HEK293T (cell line): Measurements from ENCODE around the gene HMX1.

Experiments
- CTCF ChIA-PET: fragments of 350-600 bp; formaldehyde crosslinking; extraction: SDS; loops from one replicate; lab custom pipeline; 2021; ENCODE audit warnings: antibody characterized with exemption, inconsistent platforms; lab: Yijun Ruan, JAX
- POLR2A ChIA-PET: fragments of 350-600 bp; formaldehyde crosslinking; extraction: SDS; loops from one replicate; lab custom pipeline; 2020; ENCODE audit warnings: antibody characterized with exemption, inconsistent platforms; lab: Yijun Ruan, JAX
- DNase-seq: peaks from one replicate; pipeline ENCODE4 v3.0.0; 2012; ENCODE audit warnings: mixed read lengths; ENCODE audit errors: extremely low spot score
- ARNT ChIP-seq: fragments of 450-650 bp; IDR thresholded peaks from 2 replicates; pipeline ENCODE4 v1.6.1; 2017; ENCODE audit warnings: mild to moderate bottlenecking
- BHLHE40 ChIP-seq: fragments of 450-650 bp; IDR thresholded peaks from 2 replicates; pipeline ENCODE4 v1.6.1; 2016; ENCODE audit warnings: mild to moderate bottlenecking, moderate library complexity, borderline replicate concordance
- CTBP1 ChIP-seq: fragments of 450-650 bp; IDR thresholded peaks from 2 replicates; pipeline ENCODE4 v1.6.1; 2016; ENCODE audit warnings: borderline replicate concordance
- ELF4 ChIP-seq: fragments of 450-650 bp; IDR thresholded peaks from 2 replicates; pipeline ENCODE4 v1.6.1; 2017; ENCODE audit warnings: antibody characterized with exemption
- FOXA1 ChIP-seq: fragments of 450-650 bp; IDR thresholded peaks from 2 replicates; pipeline ENCODE4 v1.6.1; 2016; ENCODE audit warnings: mild to moderate bottlenecking
- FOXK2 ChIP-seq: fragments of 450-650 bp; IDR thresholded peaks from 2 replicates; pipeline ENCODE4 v1.6.1; 2016; ENCODE audit warnings: mild to moderate bottlenecking
- FOXM1 ChIP-seq: fragments of 450-650 bp; IDR thresholded peaks from 2 replicates; pipeline ENCODE4 v1.6.1; 2017; ENCODE audit warnings: mild to moderate bottlenecking, borderline replicate concordance
- HDGF ChIP-seq: fragments of 450-650 bp; IDR thresholded peaks from 2 replicates; pipeline ENCODE4 v1.6.1; 2017; ENCODE audit warnings: antibody characterized with exemption, borderline replicate concordance
- L3MBTL2 ChIP-seq: fragments of 450-650 bp; conservative IDR thresholded peaks from 2 replicates; pipeline ENCODE4 v1.6.1; 2016; ENCODE audit warnings: mild to moderate bottlenecking
- LEF1 ChIP-seq: fragments of 450-650 bp; IDR thresholded peaks from 2 replicates; pipeline ENCODE4 v1.6.1; 2017; ENCODE audit warnings: mild to moderate bottlenecking, borderline replicate concordance
- NFRKB ChIP-seq: fragments of 450-650 bp; IDR thresholded peaks from 2 replicates; pipeline ENCODE4 v1.6.1; 2016; ENCODE audit warnings: mild to moderate bottlenecking, moderate library complexity
- SP1 ChIP-seq: fragments of 450-650 bp; IDR thresholded peaks from 2 replicates; pipeline ENCODE4 v1.6.1; 2017
- SUZ12 ChIP-seq: fragments of 450-650 bp; IDR thresholded peaks from 2 replicates; pipeline ENCODE4 v1.6.1; 2016; ENCODE audit warnings: mild to moderate bottlenecking
- TARDBP ChIP-seq: fragments of 450-650 bp; IDR thresholded peaks from 2 replicates; pipeline ENCODE4 v1.6.1; 2016
- ZNF384 ChIP-seq: fragments of 450-650 bp; IDR thresholded peaks from 2 replicates; pipeline ENCODE4 v1.6.1; 2016
- TF ChIP-seq, protein P1 (sequence below): fragments of 450-650 bp; IDR thresholded peaks from 2 replicates; pipeline ENCODE4 v1.6.1; 2016

Gene HMX1

DNA sequence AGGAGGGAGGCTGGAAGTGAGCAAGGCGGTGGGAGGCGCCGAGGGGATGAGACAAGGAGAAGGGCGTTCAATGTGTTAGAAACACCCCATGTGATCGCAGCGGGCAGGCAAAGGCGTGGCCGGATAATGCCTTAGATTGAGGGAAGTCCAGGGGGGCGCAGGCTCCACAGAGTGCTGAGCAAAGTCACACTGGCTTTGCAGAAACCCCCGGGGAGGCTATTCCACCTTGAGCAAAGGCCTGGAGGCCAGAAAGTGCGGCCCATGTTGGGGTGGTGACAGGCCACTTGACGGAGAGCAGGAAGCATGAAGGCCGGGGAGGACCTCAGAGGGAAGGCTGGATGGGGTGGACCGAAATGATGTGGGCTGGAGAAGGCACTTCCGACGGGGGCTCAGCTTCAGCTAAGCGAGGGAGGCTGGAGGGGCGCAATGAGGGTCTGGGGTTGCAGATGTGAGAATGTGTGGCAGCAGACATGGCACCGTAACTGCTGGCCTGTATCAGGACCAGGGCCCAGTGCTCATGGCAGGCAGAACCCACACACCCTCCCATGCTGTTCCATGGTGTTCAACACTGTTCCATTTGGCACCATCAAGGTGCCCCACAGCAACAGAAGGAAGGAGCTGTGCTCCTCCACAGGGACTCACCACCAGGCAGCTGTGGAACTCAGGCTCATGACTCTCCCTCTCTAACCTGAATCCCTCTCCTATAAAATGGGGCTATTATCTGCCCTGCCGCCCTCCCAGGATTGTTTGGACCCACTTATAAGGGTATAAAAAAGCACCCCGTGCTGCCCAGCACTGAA lies 50.3 kb downstream of the HMX1 start:
- DNase-seq = no peak
- TF ChIP-seq ARNT = no peak
- no peak for TF ChIP-seq L3MBTL2
- no peak for TF ChIP-seq ELF4

DNA sequence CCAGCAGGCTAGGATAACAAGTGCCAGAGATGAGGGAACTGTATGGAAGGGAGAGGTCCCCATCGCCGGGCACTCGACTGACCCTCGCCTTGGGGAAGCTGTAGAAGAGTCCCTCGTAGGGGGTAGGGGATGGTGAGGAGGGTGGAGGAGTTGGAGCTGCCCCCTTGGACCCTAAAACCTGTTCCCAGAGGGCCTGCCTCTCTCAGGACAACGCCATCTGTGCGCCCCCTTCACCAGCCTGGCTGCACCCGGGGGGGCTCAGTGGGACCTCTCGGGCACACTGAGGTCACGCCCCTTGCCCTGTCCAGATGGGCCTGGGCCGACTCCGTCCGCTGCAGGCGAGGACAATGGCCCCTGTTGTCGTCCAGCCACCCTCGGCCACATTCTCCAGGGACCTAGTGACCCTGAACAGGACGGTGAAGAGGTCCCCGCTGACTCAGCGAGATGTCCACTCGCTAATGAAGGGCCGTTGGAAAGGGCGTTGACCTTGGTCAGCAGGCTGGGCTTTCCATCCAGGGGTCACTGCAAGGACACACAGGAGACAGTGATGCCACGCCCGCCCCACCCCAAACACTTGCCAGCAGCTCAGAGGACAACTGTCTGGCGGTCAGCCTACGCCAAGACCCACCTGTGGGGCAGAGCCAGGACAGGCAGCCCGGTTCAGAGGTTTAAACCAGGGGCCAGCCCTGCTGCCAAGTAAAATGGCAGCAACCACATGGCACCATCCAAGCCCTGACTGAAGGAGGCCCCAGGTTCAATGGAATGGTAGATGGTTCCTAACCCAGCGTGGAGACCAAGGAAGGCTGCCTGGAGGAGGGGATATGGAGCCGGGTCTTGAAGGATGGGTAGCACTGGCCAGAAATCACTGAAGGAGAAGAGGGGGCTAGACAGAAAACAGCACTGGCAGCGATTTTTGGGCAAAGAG lies 51.2 kb downstream of the HMX1 start:
- POLR2A ChIA-PET = no interaction called here
- no peak for TF ChIP-seq FOXK2
- TF ChIP-seq HDGF = no peak
- TF ChIP-seq NFRKB = no peak
- no peak for TF ChIP-seq L3MBTL2
- no peak for TF ChIP-seq FOXA1
- no peak for TF ChIP-seq BHLHE40
- no peak for TF ChIP-seq SUZ12
- TF ChIP-seq LEF1 = no peak
- TF ChIP-seq TARDBP = no peak
- TF ChIP-seq CTBP1 = no peak
- TF ChIP-seq FOXM1 = no peak
- TF ChIP-seq, protein P1, sequence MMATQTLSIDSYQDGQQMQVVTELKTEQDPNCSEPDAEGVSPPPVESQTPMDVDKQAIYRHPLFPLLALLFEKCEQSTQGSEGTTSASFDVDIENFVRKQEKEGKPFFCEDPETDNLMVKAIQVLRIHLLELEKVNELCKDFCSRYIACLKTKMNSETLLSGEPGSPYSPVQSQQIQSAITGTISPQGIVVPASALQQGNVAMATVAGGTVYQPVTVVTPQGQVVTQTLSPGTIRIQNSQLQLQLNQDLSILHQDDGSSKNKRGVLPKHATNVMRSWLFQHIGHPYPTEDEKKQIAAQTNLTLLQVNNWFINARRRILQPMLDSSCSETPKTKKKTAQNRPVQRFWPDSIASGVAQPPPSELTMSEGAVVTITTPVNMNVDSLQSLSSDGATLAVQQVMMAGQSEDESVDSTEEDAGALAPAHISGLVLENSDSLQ = no peak
- TF ChIP-seq ARNT = no peak
- TF ChIP-seq SP1 = no peak
- TF ChIP-seq ELF4 = no peak
- TF ChIP-seq ZNF384 = no peak
- DNase-seq = no peak
- CTCF ChIA-PET = no interaction called here

More for the DNA sequence above, 50.3 kb downstream of the HMX1 start:
- CTCF ChIA-PET = interaction anchor here (0.7 kb wide), 1 partner anchor 10 kb away, joined by 3 read pairs; no protein-coding TSS in a partner anchor
- POLR2A ChIA-PET = no interaction called here

DNA sequence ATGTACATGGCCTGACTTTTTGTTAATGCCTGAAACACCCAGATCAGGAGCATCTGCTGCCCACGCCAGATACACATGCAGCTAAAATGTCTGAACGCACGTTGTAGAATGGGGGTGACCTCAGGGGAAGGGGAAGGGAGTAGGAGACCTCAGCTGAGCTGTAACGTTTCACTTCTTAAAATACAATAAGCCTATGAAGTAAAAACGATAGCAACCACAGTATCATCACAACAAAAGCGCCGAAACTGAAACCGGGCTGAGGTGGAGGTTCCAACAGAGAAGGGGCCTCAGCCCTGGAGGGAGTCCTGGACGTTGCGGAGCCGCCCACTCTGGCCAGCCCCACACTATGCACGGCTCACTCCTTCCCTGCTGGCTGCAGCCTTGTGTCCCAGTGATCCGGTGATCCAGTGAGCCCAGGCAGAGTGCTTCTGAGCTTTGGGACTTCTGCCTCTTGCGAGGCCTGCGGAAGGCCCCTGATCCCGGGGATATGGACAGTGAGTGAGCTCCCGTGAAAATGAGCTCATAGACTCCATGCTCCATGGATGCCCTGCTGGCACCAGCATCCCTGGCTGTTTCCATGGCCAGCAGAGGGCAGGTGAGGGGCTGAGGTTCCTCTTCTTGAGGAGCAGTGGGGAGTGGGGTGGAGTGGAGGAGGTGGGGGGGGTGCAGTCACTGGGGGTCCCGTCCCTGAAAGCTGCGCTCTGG lies 52.0 kb downstream of the HMX1 start:
- ChIA-PET POLR2A (no interaction called here), CTCF (no interaction called here)
- DNase-seq = no peak
- TF ChIP-seq ELF4 (no peak), CTBP1 (no peak), FOXA1 (no peak), TARDBP (no peak), FOXM1 (no peak), HDGF (no peak), FOXK2 (no peak), LEF1 (no peak), L3MBTL2 (no peak), SP1 (no peak), SUZ12 (no peak), ARNT (no peak), ZNF384 (no peak), NFRKB (no peak), BHLHE40 (no peak)
- TF ChIP-seq, protein P1 = no peak

DNA sequence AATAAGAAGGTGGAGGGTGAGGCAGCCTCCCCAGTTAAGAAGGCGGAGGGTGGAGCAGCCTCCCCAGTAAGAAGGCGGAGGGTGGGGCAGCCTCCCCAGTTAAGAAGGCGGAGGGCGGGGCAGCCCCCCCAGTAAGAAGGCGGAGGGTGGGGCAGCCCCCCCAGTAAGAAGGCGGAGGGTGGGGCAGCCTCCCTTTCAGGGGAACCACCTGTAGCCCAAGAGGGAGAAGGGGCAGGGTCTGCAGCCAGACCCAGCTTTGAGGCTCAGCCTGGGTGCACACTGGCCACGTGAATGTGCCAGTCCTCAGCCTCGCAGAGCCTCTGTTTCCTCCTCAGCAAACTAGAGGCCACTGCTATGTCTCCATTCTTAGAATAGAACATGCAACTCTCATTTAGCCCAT lies 52.6 kb downstream of the HMX1 start:
- ChIA-PET CTCF (no interaction called here), POLR2A (no interaction called here)
- DNase-seq = no peak
- TF ChIP-seq HDGF = no peak
- TF ChIP-seq SP1 = no peak
- TF ChIP-seq FOXK2 = no peak
- TF ChIP-seq ELF4 = no peak
- no peak for TF ChIP-seq BHLHE40
- no peak for TF ChIP-seq NFRKB
- no peak for TF ChIP-seq CTBP1
- TF ChIP-seq FOXM1 = no peak
- TF ChIP-seq SUZ12 = no peak
- no peak for TF ChIP-seq LEF1
- no peak for TF ChIP-seq ARNT

DNA sequence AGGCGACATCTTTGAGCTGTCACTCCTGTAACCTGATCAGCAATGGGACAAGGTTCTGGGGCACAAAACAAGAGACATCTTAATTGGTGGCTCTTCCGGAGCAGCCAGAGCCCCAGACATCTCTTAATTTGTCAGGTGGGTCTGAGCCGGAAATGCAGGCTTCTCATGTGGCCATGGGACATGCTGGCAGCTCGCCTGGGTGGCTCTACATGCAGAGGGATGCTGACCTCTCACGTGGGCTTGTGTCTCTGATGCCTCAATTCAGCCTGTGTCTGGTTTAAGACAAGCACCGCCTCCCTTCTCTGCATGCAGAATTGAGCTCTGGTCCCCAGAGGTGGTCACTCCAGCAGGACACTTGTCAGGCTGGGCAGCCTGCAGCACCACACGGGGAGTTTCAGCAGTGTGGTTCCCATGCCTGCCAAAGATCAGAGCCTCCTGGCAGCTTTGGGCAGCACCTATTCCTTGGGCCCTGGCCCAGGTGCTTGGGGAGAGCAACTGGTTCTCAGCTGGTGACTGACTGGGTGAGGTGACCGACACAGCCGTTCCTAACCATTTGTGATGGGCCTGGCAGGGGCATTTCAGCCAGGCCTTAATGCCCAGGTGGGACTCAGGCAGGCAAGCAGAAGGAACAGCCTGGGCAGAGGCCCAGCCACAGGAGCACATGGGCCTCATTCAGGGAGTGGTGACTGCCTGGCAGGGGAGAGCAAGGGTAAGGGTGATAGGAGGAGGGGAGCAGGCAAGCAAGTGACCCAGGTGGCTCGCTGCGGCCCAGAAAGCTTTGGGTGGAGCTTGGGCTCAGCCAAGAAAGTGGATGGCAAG lies 53.4 kb downstream of the HMX1 start:
- CTCF ChIA-PET = no interaction called here
- TF ChIP-seq L3MBTL2 = no peak
- no peak for TF ChIP-seq FOXK2
- no peak for TF ChIP-seq TARDBP
- DNase-seq = no peak
- POLR2A ChIA-PET = interaction anchor here (2.6 kb wide), 1 partner anchor 22 kb away, joined by 15 read pairs; no protein-coding TSS in a partner anchor

DNA sequence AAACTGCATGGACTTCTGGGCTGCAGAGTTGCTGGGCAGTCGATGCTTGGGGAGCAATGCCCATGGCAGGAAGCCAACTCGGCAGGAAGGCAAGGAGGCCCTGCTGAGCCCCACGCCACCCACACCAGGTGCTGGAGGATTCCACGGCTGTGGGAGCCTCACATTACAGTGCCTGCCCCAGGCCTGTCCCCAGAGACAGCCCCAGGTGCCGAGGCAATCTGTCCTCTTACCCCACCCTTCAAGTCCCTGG lies 53.9 kb downstream of the HMX1 start:
- CTCF ChIA-PET = no interaction called here
- no peak for DNase-seq
- POLR2A ChIA-PET = interaction anchor here (2.6 kb wide), 1 partner anchor 21 kb away, joined by 15 read pairs; no protein-coding TSS in a partner anchor
- no peak for TF ChIP-seq FOXA1
- no peak for TF ChIP-seq LEF1
- no peak for TF ChIP-seq ELF4
- TF ChIP-seq, protein P1 = no peak
- TF ChIP-seq SP1 = no peak
- TF ChIP-seq NFRKB = no peak
- no peak for TF ChIP-seq FOXM1
- TF ChIP-seq HDGF = no peak
- TF ChIP-seq ARNT = no peak
- no peak for TF ChIP-seq FOXK2
- no peak for TF ChIP-seq SUZ12
- no peak for TF ChIP-seq L3MBTL2
- TF ChIP-seq BHLHE40 = no peak
- no peak for TF ChIP-seq TARDBP
- TF ChIP-seq CTBP1 = no peak
